ENCODE measurements around the gene CELF3. TPM values are rescaled to one million over a fixed set of nuclear protein-coding genes. Genes with fewer than 3 reads are reported as not detected.

Gene CELF3
- total RNA-seq, 1 donor from 2014 or later, result not detected

GRCh38 chr1:151708891-151709290 is 7.7 kb downstream of the CELF3 start:
- no peak overlapping the region for H3K4me3 ChIP-seq (ENCODE audit: low read depth, low read length)
- no peak for DNase-seq (ENCODE audit: low read depth)
- TF ChIP-seq CTCF (conservative IDR thresholded peaks at IDR 0.05; ENCODE audit: low read depth, low read length), result no peak

GRCh38 chr1:151707541-151708065 is 9.0 kb downstream of the CELF3 start:
- no peak for DNase-seq (ENCODE audit: low read depth)
- no peak for TF ChIP-seq CTCF (conservative IDR thresholded peaks at IDR 0.05; ENCODE audit: low read depth, low read length)
- no peak overlapping the region for H3K4me3 ChIP-seq (ENCODE audit: low read depth, low read length)

DNA sequence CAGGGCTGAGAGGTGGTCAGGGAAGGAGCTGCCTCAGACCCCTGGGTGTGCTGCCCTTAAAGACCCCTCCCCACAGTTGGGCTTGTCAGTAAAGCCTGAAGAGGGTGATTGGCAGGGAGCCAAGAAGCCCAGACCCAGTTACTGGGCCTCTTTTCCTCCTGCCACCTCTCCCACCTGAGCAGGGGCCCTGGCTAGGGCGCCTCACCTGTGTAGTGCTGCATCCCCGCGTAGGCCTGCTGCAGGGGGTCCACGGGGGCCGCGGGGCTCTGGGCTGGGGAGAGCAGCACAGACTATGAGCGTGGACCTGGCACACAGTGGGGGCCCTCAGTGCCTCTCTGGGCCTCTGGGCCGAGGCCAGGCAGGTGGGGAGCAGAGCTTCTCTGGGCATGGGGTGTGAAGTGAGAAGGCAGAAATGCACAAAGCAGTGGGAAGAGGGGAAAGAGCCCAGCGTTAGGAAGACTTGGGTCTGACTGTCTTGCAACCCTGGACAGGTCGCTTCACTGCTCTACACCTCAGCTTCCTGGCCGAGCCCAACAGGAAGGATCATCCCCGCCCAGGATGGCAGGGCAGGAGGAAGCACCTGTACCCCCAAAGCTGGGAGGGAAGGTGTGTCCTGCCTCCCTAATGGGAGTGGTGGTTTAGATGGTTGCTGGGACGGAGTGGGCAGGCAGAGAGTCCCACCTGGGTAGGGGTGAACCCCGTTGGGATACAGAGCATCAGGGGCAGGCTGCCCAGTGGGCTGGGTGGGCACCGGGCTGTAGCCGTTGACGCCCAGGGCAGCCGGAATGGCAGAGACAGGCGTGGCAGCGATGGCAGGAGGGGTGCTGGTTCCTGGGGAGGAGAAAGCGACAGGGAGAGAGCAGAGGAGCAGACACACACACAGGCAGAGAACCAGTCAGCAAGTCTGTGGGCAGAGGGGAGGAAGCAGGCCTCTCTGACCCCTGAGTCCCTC is 9.9 kb downstream of the CELF3 start:
- no peak for TF ChIP-seq CTCF (conservative IDR thresholded peaks at IDR 0.05; ENCODE audit: low read depth, low read length)
- no peak overlapping the region for H3K4me3 ChIP-seq (ENCODE audit: low read depth, low read length)
- no peak for DNase-seq (ENCODE audit: low read depth)

DNA sequence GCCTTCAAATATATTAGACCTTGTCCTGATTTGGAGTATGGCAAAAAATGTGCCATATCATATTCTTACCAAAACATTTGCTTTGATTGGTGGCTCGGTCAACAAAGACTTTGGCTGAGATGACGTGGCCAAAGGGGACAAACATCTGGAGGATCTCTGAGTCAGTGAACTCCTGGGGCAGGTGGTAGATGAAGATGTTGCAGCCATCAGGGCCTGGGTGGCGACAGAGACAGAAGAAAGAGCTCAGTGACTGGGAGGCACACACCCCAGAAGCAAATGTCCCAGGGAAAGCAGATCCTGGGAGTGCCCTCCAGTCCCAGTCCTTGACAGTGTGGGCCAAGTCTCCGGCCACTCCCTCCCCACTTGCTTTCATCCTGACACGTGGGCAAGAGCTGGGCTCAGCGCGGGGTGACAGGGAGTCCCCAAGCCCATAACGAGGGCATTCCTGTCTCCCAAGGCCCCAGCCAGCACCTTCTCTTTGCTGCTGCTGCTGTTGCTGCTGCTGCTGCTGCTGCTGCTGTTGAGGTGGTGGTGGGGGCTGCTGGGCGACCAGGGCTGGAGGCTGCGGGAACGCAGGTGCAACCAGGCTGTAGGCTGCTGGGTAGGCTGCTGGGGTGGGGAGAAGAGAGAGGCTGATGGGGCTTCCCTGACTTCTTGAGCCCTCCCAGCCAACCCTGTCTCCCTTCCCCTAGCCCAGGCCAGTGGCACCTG is 10.7 kb downstream of the CELF3 start:
- DNase-seq (ENCODE audit: low read depth), result no peak
- no peak for TF ChIP-seq CTCF (conservative IDR thresholded peaks at IDR 0.05; ENCODE audit: low read depth, low read length)
- no peak overlapping the region for H3K4me3 ChIP-seq (ENCODE audit: low read depth, low read length)

- no peak for TF ChIP-seq CTCF (conservative IDR thresholded peaks at IDR 0.05; ENCODE audit: low read depth, low read length)
- no peak overlapping the region for H3K4me3 ChIP-seq (ENCODE audit: low read depth, low read length)
- no peak for DNase-seq (ENCODE audit: low read depth)
Measured at GRCh38 chr1:151705146-151705545, 11.5 kb downstream of the CELF3 start.

DNA sequence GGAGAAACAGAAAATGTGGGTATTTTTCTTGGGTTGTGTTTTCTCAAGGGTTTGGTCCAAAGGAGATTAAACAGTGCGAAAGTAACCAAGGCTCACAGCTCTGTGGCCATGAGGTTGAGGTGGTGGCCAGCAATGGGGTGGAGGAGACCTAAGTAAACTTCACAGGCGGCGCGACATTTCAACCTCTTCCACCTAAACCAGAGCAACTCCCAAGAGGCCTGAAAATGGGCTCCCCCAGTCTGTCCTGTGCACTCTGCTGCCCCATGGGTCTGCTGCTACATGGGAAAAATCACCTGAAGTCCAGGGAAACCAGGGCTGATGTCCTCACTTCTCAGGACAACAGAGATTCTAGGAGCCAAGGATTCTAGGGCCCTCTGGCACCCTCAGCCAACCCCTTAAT is 12.4 kb downstream of the CELF3 start:
- no peak overlapping the region for H3K4me3 ChIP-seq (ENCODE audit: low read depth, low read length)
- DNase-seq (ENCODE audit: low read depth), result no peak
- TF ChIP-seq CTCF (conservative IDR thresholded peaks at IDR 0.05; ENCODE audit: low read depth, low read length), result no peak
